Mammary epithelial cell (primary cell): ENCODE data around the gene UVRAG.

ENCODE experiments used
- EZH2 ChIP-seq: IDR thresholded peaks from 2 replicates; pipeline ENCODE4 v1.6.1; 2012; ENCODE audit warnings: low read length, inconsistent platforms, borderline replicate concordance
- TF ChIP-seq, protein P1 (sequence below), 2 donors: IDR thresholded peaks in 1 of 2; conservative IDR thresholded peaks in 1 of 2; 2 replicates each; pipeline ENCODE4 v1.5.1; 2011 to 2012; ENCODE audit warnings: inconsistent platforms in 2 of 2, low read length in 2 of 2, mild to moderate bottlenecking in 2 of 2, control low read depth in 1 of 2, low read depth in 1 of 2; ENCODE audit not compliant: insufficient read depth in 1 of 2; ENCODE audit errors: extremely low read depth in 1 of 2

DNA sequence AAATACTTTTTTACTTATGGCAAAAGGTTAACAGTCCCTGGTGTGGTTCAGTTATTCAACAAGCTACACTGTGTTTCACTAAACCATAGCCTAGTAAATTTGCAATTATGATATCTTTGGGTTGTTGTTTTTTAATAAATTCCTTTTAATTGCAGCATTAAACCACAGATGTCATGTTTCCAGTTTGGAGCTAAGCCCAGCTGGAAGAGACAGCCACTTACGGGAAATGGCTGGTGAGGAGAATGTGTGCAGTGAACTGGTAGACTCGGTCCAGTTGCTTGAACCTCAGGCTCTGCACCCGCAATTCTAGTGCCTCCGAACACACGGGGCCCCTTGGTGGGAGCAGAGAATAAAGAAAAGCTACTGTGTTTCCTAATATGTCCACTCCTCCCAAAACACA lies 320.5 kb downstream of the UVRAG start:
- TF ChIP-seq, protein P1, sequence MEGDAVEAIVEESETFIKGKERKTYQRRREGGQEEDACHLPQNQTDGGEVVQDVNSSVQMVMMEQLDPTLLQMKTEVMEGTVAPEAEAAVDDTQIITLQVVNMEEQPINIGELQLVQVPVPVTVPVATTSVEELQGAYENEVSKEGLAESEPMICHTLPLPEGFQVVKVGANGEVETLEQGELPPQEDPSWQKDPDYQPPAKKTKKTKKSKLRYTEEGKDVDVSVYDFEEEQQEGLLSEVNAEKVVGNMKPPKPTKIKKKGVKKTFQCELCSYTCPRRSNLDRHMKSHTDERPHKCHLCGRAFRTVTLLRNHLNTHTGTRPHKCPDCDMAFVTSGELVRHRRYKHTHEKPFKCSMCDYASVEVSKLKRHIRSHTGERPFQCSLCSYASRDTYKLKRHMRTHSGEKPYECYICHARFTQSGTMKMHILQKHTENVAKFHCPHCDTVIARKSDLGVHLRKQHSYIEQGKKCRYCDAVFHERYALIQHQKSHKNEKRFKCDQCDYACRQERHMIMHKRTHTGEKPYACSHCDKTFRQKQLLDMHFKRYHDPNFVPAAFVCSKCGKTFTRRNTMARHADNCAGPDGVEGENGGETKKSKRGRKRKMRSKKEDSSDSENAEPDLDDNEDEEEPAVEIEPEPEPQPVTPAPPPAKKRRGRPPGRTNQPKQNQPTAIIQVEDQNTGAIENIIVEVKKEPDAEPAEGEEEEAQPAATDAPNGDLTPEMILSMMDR (conservative IDR thresholded peaks at IDR 0.05 in 1 of 2, IDR thresholded peaks at IDR 0.05 in 1 of 2; ENCODE audit: extremely low read depth in 1 of 2, insufficient read depth in 1 of 2, low read depth in 1 of 2, low read length in 2 of 2) = no peak
- TF ChIP-seq EZH2 = no peak
